Testis (tissue), 2 donors: ENCODE data around the gene TMEM203.

Experiments used
- CTCF ChIP-seq, 3 experiments: fragments of 450-650 bp in 2 of 3; fragments of 200-600 bp in 1 of 3; sonication (generic) in 1 of 3; IDR thresholded peaks; one replicate each; pipeline ENCODE4 v1.5.1; 2016 to 2019; ENCODE audit warnings: antibody characterized with exemption in 3 of 3, mild to moderate bottlenecking in 2 of 3, moderate library complexity in 1 of 3
- POLR2A ChIP-seq: fragments of 450-650 bp; IDR thresholded peaks from one replicate; pipeline ENCODE4 v1.6.1; 2017; ENCODE audit warnings: antibody characterized with exemption, mild to moderate bottlenecking, moderate library complexity

- no peak for TF ChIP-seq CTCF (IDR thresholded peaks at IDR 0.05)
- TF ChIP-seq POLR2A, result no peak
Observed at GRCh38 chr9:137245450-137246421, 40.3 kb upstream of the TMEM203 start.
